HG03565 (cell line): Measurements from ENCODE around the gene SMARCA4.
A peak's percentile ranks its signal among the peaks of the same experiment; 100 is the strongest.

ENCODE experiments used
- ATAC-seq: cut with Tn5 transposase; IDR thresholded peaks from one replicate; pipeline ENCODE4 v1.9.1; 2021; ENCODE audit warnings: mild to moderate bottlenecking, moderate library complexity; ENCODE audit not compliant: unreplicated experiment

Gene SMARCA4

DNA sequence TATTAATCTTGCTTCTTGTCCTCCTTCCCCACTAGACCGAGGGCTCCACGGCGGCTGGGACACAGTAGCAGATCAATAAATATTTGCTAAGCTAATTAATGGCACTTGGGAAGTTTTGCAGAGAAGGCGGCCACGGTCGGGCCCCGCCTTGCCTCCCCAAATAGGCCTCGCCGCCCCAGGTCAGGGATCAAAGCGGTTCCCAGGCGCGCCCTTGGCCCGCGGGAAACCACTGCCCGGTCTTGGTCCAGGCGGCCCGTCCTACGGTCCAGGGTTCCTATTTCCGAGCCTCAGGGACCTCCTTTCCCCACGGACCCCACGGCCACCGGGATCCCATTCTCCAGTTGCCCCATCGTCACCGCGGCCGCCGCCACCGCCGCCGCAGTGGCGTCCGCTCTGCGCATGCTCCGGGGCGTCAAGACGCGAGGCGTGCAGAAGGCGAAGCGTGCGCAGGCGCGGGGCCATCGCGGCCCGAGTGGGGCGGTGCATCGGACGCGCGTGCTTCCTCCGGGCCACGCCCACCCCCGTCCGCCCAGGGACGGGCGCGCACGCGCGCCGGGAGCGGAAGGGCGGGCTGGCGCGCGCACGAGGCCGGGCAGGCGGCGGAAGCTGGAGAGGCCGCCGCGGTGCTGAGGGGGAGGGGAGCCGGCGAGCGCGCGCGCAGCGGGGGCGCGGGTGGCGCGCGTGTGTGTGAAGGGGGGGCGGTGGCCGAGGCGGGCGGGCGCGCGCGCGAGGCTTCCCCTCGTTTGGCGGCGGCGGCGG lies at the start of gene SMARCA4:
TSS of gene SMARCA4 (plus strand) at position 717 of the 759 bp plus-strand sequence. CDS start 23,122 bp downstream, outside the sequence.
- peak; percentile 75 for ATAC-seq

DNA sequence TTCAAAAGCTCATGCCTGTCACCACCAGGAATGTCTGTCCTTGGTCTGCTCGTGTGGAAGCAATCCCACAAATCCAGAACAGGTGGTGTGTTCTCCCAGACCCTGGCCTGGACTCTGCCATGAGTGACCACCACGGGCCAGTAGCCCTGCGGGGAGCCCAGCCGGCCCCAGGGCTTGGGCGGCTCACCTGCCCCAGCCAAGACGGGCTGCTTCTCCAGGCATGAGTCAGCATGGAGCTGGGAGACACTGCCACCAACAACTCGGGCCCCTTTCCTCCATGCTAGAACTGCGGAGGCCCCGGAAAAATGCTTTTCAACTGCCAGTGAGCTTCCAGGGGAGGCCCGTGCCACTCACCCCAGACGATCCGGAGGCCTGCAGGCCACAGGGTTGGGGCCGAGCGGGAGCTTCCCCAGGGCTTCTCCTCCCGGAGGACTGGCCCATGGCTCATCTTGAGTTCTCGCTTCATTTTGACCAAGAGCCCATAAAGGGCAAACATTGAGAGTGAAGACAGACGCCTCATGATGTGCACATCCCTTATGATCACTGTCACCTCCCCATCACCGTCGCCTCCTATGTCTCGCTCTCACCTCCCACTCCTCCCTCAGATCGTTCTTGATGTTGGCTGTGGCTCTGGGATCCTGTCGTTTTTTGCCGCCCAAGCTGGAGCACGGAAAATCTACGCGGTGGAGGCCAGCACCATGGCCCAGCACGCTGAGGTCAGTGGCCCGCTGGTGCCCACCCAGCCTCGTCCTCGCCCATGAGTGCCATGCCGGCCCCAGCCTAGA lies 49.1 kb upstream of the SMARCA4 start:
- ATAC-seq, result no peak

GRCh38 chr19:10912619-10913018 lies 48.2 kb upstream of the SMARCA4 start:
- no peak for ATAC-seq

DNA sequence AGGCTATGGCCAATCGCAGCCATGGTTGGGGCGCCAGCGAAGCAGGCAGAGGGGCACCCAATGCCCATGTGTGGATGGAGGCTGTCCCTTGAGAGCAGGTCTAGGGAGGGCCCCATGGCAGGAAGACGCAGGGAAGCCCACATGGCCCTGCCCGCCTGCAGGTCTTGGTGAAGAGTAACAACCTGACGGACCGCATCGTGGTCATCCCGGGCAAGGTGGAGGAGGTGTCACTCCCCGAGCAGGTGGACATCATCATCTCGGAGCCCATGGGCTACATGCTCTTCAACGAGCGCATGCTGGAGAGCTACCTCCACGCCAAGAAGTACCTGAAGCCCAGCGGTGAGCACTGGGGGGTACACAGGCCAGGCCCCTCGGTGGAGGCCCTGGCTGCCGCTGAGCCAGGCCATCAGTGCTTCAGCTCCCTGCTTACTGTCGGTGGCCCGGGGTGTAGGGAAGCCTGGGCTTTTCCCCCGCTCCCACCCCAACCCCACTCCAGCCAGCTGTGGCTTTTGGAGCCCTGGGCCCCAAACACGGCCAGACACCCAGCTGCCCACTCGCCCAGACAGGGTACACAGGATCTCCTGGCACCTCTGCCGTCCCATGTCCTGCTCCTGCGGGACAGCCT lies 47.0 kb upstream of the SMARCA4 start:
- ATAC-seq, result no peak

- ATAC-seq, result no peak
These were observed 45.4 kb upstream of the SMARCA4 start for GRCh38 chr19:10915130-10916091.

DNA sequence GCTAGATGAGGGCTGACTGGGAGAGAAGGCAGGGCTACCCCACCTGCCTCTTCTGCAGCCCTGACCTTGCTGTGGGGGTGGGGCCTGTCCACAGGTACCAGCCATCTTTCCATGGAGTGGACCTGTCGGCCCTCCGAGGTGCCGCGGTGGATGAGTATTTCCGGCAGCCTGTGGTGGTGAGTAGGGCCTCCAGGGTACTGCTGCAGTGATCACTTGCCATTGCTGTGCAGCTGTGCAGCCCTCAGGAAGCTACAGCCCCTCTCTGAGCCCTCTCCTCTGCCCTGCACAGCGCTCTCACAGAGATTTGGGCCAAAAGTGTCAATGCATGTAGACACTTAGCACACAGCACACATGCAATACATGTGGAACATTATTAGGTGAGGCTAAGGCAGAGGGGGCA lies 44.2 kb upstream of the SMARCA4 start:
- ATAC-seq, result no peak

DNA sequence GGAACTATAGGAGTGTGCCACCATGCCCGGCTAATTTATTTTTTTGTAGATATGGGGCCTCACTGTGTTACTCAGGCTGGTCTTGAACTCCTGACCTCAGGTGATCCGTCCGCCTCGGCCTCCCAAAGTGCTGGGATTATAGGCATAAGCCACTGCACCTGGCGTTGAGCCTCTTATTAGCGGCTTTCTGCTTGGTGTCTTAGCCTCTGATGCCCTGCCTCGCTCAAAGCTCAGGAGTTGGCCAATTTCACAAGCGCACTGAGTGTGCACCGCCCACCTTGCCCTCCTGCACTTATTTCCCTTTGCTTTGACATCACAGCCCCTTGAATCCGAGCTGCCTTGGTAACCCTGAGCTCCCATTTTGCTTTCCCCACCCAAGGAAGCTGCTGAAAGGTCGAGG lies 42.5 kb upstream of the SMARCA4 start:
- ATAC-seq, result no peak

- ATAC-seq, result no peak
These were observed 41.2 kb upstream of the SMARCA4 start for GRCh38 chr19:10919352-10920287.

- ATAC-seq, result no peak
These were observed 40.6 kb upstream of the SMARCA4 start for GRCh38 chr19:10920288-10920655.

- no peak for ATAC-seq
These were observed 40.0 kb upstream of the SMARCA4 start for GRCh38 chr19:10920781-10921180.

DNA sequence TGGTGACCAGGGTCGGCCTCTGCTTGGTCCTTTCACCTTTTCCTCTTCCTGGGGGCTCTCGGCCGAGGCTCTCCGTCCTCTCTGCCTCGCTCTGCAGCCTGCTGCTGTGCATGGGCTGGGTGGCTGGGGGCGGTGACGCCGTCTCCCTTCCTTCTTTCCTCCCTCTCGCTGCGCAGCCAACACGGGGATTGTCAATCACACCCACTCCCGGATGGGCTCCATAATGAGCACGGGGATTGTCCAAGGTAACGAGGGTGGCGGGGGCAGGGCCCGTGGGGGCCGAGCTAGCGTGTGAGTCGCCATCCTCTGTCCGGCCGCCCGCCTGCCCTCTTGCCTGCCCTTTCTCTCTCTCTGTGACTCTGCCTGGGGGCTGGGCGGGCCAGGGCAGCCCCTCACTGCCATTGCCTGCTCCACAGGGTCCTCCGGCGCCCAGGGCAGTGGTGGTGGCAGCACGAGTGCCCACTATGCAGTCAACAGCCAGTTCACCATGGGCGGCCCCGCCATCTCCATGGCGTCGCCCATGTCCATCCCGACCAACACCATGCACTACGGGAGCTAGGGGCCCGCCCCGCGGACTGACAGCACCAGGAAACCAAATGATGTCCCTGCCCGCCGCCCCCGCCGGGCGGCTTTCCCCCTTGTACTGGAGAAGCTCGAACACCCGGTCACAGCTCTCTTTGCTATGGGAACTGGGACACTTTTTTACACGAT lies 39.5 kb upstream of the SMARCA4 start:
- no peak for ATAC-seq

DNA sequence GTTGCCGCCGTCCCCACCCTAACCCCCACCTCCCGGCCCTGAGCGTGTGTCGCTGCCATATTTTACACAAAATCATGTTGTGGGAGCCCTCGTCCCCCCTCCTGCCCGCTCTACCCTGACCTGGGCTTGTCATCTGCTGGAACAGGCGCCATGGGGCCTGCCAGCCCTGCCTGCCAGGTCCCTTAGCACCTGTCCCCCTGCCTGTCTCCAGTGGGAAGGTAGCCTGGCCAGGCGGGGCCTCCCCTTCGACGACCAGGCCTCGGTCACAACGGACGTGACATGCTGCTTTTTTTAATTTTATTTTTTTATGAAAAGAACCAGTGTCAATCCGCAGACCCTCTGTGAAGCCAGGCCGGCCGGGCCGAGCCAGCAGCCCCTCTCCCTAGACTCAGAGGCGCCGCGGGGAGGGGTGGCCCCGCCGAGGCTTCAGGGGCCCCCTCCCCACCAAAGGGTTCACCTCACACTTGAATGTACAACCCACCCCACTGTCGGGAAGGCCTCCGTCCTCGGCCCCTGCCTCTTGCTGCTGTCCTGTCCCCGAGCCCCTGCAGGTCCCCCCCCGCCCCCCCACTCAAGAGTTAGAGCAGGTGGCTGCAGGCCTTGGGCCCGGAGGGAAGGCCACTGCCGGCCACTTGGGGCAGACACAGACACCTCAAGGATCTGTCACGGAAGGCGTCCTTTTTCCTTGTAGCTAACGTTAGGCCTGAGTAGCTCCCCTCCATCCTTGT lies 38.8 kb upstream of the SMARCA4 start:
- no peak for ATAC-seq

DNA sequence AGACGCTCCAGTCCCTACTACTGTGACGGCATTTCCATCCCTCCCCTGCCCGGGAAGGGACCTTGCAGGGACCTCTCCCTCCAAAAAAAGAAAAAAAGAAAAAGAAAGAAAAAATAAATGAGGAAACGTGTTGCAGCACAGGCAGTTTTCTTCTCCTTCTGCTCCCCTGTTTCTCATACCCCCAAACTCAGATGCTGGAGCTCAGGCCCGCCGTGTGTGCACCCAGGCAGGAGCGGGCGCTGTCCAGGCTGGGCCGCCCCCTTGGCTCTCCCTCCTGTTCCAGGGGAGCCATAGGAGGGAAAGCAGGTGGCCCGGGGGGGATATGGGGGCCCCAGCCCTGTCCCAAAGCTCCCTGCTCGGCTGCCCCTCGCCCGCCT lies 38.2 kb upstream of the SMARCA4 start:
- no peak for ATAC-seq

- ATAC-seq, result no peak
These were observed 37.3 kb upstream of the SMARCA4 start for GRCh38 chr19:10923260-10924112.

GRCh38 chr19:10924597-10924996 lies 36.2 kb upstream of the SMARCA4 start:
- no peak for ATAC-seq

GRCh38 chr19:10927730-10928562 lies 32.9 kb upstream of the SMARCA4 start:
- no peak for ATAC-seq
